Astrocyte (in vitro differentiated cells and primary cell): Measurements from ENCODE around the gene CREB5.

Experiments
- EZH2 ChIP-seq: IDR thresholded peaks from 2 replicates; pipeline ENCODE4 v1.6.1; 2012; ENCODE audit warnings: mild to moderate bottlenecking, low read length, inconsistent platforms; ENCODE audit not compliant: insufficient read depth
- TF ChIP-seq, protein P1 (sequence below): IDR thresholded peaks from 2 replicates; pipeline ENCODE4 v1.5.1; 2011; ENCODE audit warnings: low read depth, mild to moderate bottlenecking, inconsistent platforms, low read length, moderate library complexity; ENCODE audit not compliant: insufficient read depth

DNA sequence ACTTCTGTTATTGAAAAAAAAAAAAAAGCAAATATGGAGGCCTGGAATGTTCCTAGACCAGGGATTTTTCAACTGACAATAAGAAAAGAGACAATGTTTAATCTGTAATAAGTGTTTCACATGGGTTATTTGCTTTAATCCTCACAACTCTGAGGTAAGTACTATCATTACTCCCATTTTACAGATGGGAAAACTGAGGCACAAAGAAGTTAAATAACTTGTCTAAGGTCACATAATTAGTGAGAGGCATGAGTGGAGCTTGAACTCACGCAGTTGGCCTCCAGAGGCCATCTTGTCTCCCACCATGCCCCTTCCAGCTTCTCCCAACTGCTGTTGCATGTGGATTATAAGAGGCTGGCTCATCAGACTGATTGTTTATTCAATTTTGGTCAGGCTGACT is 36.6 kb upstream of the CREB5 start:
- TF ChIP-seq, protein P1, sequence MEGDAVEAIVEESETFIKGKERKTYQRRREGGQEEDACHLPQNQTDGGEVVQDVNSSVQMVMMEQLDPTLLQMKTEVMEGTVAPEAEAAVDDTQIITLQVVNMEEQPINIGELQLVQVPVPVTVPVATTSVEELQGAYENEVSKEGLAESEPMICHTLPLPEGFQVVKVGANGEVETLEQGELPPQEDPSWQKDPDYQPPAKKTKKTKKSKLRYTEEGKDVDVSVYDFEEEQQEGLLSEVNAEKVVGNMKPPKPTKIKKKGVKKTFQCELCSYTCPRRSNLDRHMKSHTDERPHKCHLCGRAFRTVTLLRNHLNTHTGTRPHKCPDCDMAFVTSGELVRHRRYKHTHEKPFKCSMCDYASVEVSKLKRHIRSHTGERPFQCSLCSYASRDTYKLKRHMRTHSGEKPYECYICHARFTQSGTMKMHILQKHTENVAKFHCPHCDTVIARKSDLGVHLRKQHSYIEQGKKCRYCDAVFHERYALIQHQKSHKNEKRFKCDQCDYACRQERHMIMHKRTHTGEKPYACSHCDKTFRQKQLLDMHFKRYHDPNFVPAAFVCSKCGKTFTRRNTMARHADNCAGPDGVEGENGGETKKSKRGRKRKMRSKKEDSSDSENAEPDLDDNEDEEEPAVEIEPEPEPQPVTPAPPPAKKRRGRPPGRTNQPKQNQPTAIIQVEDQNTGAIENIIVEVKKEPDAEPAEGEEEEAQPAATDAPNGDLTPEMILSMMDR, result no peak
- no peak for TF ChIP-seq EZH2
